NT2/D1 (cell line): ENCODE measurements around the gene B9D2.

ENCODE experiments used
- SUZ12 ChIP-seq: IDR thresholded peaks from 2 replicates; pipeline ENCODE4 v1.6.1; 2011; ENCODE audit not compliant: insufficient read length, insufficient read depth; ENCODE audit errors: extremely low read depth
- YY1 ChIP-seq: IDR thresholded peaks from 2 replicates; pipeline ENCODE4 v1.6.1; 2011; ENCODE audit not compliant: insufficient read length, insufficient read depth

DNA sequence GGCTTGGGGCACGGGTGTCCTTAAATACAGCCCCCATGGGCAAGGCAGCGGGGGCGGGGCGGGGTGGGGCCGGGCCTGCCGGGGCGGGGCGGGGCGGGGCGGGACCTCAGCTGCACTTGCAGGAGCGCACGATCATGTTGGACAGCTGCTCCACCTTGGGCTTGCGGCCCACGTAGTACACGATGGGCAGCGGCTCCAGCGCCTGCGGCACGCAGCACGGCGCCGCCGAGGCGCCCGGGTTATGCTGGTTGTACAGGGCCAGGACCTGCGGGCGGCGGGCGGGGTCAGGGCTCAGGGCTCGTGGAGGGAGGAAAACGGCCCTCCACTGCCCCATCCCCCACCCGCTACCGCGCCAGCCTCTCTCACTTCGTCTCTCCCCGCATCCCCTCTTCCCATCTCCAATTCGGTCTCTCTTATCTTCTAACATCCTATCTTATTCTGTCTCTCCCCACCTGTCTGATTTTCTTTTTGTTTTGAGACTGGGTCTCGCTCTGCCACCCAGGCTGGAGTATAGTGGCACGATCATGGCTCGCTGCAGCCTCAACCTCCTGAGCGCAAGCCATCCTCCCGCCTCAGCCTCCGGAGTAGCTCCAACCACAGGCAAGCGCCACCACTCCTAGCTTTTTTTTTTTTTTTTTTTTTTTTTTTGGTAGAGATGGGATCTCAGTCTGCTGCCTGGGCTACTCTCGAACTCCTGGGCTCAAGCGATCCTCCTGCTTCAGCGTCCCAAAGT, 32.8 kb downstream of the B9D2 start:
- no peak for TF ChIP-seq SUZ12
- TF ChIP-seq YY1 = no peak
